Breast epithelium (tissue), 3 donors: Measurements from ENCODE around the gene IFT88.

Experiments
- POLR2A ChIP-seq: fragments of 450-650 bp; IDR thresholded peaks from one replicate; pipeline ENCODE4 v1.6.1; 2016; ENCODE audit warnings: antibody characterized with exemption, mild to moderate bottlenecking, moderate library complexity
- POLR2AphosphoS5 ChIP-seq, 3 donors: sonication (generic); formaldehyde crosslinking; IDR thresholded peaks; one replicate each; pipeline ENCODE4 v1.6.1; 2017; ENCODE audit warnings: antibody characterized with exemption in 3 of 3
- TF ChIP-seq, protein P1 (sequence below), 3 donors: fragments of 450-650 bp; IDR thresholded peaks; one replicate each; pipeline ENCODE4 v1.5.1; 2016 to 2017; ENCODE audit warnings: antibody characterized with exemption in 3 of 3, mild to moderate bottlenecking in 3 of 3, moderate library complexity in 3 of 3

DNA sequence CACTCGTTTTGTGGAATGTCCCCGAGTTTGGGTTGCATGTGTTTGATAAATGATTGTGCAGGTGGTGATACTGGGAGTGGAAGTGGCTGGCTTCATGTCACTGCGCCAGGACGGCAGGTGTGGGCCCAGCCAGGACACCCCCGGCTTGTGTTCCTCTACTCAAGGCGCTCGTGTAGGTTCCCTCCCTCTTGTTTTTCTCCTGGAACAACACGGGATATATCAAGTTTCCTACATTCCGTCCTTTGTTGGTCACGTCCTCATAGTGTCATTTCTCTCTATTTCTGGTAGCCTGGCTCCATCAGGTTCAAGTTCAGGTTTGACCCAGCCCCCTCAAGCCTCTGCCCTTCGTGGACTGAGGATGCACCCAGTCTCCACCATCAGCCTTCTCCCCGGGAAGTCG is 152.8 kb downstream of the IFT88 start:
- TF ChIP-seq, protein P1, sequence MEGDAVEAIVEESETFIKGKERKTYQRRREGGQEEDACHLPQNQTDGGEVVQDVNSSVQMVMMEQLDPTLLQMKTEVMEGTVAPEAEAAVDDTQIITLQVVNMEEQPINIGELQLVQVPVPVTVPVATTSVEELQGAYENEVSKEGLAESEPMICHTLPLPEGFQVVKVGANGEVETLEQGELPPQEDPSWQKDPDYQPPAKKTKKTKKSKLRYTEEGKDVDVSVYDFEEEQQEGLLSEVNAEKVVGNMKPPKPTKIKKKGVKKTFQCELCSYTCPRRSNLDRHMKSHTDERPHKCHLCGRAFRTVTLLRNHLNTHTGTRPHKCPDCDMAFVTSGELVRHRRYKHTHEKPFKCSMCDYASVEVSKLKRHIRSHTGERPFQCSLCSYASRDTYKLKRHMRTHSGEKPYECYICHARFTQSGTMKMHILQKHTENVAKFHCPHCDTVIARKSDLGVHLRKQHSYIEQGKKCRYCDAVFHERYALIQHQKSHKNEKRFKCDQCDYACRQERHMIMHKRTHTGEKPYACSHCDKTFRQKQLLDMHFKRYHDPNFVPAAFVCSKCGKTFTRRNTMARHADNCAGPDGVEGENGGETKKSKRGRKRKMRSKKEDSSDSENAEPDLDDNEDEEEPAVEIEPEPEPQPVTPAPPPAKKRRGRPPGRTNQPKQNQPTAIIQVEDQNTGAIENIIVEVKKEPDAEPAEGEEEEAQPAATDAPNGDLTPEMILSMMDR (IDR thresholded peaks at IDR 0.05), result no peak
- TF ChIP-seq POLR2A (no peak), POLR2AphosphoS5 (IDR thresholded peaks at IDR 0.05) (no peak)
